ENCODE measurements around the gene CTNNA2.

DNA sequence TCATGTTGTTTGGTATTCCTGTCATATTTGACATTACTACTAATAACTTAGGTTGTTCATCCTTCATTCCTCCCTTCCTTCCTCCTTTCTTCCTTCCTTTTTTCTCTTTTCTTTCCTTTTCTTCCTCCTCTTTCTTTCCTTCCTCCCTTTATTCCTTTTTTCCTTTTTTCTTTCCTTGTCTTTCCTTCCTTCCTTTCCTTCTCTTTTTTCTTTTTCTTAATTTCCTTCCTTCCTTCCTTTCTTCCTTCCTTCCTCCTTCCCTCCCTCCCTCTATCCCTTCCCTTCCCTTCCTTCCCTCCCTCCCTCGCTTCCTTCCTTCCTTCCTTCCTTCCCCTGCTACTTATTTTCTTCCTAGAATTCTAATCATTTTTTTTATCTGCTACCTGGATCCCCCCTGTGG, 66.1 kb downstream of the CTNNA2 start:
- TF ChIP-seq ZFP30 (CRISPR knock-in tag; IDR thresholded peaks at IDR 0.05): no peak
- TF ChIP-seq PPARA (CRISPR knock-in tag; IDR thresholded peaks at IDR 0.05; ENCODE audit: borderline replicate concordance): no peak
- TF ChIP-seq ARNTL (CRISPR knock-in tag; IDR thresholded peaks at IDR 0.05; ENCODE audit: borderline replicate concordance, low read depth): no peak
- TF ChIP-seq ZFP3 (CRISPR knock-in tag; IDR thresholded peaks at IDR 0.05): no peak
- no peak for TF ChIP-seq BACH2 (CRISPR knock-in tag; IDR thresholded peaks at IDR 0.05; ENCODE audit: borderline replicate concordance)
